SKM-1 treated with dmso at 0.1 percent for 144 hours (cell line): ENCODE results near the gene NEGR1.

ENCODE experiments used
- DNase-seq: peaks from one replicate; lab custom pipeline; 2025; ENCODE audit not compliant: unreplicated experiment; lab: John Stamatoyannopoulos, UW

NEGR1 gene

GRCh38 chr1:72235062-72235461, 47.3 kb downstream of the NEGR1 start:
- no peak for DNase-seq

GRCh38 chr1:72230746-72231145, 51.6 kb downstream of the NEGR1 start:
- DNase-seq = no peak

DNA sequence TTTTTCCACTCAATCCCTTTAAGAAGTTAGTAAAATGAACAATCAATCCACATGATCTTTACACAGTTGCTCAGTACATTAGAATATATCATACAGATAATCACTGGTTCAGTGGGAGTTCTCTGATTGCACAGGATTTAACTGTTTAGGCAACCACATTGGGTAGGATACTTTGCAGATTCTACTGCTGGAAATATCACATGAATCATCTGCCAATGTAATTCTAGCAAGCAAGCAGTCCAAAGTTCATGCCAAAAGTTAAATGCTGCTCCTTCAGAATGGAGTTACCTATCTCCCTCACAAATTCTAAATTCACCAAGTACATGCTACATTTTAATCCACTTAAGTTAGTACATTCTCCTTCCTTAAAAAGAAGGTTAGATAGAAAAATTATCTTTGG, 52.4 kb downstream of the NEGR1 start:
- DNase-seq = no peak

GRCh38 chr1:72227667-72228066, 54.7 kb downstream of the NEGR1 start:
- no peak for DNase-seq

GRCh38 chr1:72224506-72224905, 57.8 kb downstream of the NEGR1 start:
- no peak for DNase-seq

GRCh38 chr1:72221811-72222210, 60.5 kb downstream of the NEGR1 start:
- no peak for DNase-seq

DNA sequence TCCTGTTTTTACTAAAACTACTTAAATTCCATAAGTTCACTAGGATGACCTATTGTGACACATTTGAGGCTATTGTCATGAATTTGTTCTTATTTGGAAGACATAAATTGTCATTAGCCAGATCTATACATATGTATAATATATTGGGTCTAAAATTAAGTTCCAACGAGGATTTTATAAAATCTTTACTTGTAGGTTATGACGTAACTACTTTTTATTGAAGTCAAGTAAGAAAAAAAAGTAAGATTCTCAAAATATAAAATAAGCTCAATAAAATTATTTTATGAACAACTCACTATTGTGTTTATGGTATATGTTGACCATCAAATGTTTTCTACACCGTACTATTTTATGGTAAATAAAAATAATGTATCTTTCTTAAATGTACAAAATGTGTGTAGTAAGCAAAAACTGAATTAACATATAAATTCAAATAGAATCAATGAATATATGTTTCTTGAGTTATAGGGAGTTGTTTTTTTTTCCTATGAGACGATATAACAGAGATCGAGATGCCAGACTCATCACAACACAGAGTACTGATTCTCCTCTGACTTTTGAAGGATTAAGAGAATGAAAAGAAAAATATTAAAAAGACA, 64.1 kb downstream of the NEGR1 start:
- no peak for DNase-seq

GRCh38 chr1:72207059-72207458, 75.3 kb downstream of the NEGR1 start:
- no peak for DNase-seq

- DNase-seq = no peak
Measured at GRCh38 chr1:72202761-72203160, 79.6 kb downstream of the NEGR1 start.

GRCh38 chr1:72197786-72198185, 84.6 kb downstream of the NEGR1 start:
- no peak for DNase-seq

DNA sequence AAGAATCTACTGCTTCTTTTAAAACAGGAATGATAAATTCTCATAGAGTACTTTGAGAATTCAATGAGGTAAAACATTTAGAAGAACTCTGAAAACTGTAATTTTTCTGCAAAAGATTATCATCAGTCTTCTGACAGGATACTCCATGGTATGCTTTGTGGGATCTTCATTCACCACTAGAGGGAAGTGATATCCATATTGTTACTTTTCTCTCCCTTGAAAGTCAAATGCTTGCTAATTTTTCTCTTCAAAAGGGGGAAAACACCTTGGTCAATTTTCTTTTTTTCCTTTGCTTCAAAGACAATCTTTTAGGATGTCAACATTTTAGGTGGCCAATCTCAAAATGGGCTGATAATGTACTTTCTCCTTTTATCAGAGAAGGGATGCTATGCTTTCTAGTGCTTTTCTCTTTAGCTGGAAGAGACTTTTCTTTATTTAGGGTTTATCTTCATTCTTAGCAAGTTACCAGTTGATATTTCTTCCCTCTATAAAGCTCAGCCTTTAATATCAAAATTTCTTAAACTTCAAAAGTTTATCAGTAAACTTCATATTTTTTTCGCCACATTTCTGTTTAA, 95.5 kb downstream of the NEGR1 start:
- DNase-seq = peak; percentile 14

GRCh38 chr1:72184099-72184701, 98.1 kb downstream of the NEGR1 start:
- no peak for DNase-seq

GRCh38 chr1:72182859-72183258, 99.5 kb downstream of the NEGR1 start:
- no peak for DNase-seq

GRCh38 chr1:72178266-72178665, 104.1 kb downstream of the NEGR1 start:
- DNase-seq = no peak

DNA sequence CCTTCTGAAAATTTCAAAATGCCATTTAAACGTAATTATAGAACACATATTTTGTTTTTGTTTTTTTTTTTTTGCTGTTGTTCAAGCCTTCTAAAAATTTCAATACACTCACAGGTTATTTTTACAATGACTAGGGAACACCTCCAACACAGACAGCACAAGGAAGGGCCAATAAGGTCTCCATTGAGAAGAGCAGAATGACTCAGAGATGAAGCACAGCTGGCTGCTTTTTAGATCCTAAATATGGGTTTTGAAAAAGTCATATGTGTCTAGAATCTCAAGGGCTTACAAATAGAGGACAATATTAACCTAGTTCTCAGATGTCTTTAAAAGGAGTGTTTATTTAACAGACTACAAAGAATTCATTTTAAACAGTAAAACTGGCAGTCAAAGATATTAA, 104.6 kb downstream of the NEGR1 start:
- DNase-seq = no peak

GRCh38 chr1:72170246-72170645, 112.1 kb downstream of the NEGR1 start:
- DNase-seq = no peak

DNA sequence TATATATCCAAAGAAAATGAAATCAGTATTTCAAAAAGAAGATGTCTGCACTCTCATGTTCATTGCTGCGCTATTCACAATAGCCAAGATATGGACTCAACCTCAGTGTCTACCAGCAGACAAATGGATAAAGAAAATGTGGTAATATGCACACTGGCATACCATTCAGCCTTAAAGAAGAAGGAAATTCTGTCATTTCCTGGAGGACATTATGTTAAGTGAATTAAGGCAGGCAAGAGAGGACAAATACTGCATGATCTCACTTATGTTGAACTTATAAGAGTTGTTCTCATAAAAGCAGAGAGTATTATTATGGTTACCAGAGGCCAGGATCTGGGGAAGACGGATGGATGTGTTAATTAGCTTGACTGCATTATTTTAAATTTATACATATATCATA, 115.9 kb downstream of the NEGR1 start:
- DNase-seq = no peak

GRCh38 chr1:72150508-72150907, 131.8 kb downstream of the NEGR1 start:
- no peak for DNase-seq

DNA sequence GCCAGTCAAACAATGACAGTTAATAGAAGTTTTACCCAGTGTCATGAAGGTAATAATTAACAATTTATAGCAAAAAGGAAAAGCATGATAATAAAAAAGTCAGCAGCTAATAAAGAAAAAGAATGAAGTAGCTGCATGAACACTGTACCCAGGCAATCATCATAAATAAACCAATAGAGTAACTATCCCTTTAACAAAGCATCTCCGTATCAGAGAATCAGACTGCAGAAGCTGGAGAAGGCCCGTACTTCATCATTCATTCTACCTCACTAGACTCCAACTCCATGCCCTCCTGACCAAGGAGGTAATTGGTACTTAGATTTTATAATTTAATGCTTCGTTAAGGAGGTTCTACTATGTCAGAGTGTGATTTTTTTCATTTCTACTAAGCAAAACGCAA, 140.5 kb downstream of the NEGR1 start:
- no peak for DNase-seq

- no peak for DNase-seq
Measured at GRCh38 chr1:72140222-72140621, 142.1 kb downstream of the NEGR1 start.

- DNase-seq = no peak
Measured at GRCh38 chr1:72137656-72138055, 144.7 kb downstream of the NEGR1 start.

DNA sequence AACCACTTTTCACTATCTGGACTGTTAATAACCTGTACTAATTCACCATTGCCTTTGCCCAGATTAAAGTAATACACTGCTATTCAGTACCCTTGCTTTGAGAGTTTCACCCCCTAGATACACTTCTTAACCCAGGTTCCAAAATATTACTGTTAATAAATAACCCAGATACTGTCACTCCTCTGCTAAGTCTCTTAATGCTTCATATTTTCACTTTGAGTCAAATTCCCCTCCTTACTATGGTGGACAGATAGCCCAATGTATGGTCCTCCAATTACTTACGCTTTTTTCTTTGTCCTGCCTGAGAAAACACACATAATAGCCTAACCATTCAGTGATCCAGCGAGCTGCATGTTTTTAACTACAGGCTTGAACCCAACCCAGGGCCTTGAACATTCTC, 152.5 kb downstream of the NEGR1 start:
- DNase-seq = no peak
